ENCODE results near the gene SLC38A5.

SLC38A5 gene

DNA sequence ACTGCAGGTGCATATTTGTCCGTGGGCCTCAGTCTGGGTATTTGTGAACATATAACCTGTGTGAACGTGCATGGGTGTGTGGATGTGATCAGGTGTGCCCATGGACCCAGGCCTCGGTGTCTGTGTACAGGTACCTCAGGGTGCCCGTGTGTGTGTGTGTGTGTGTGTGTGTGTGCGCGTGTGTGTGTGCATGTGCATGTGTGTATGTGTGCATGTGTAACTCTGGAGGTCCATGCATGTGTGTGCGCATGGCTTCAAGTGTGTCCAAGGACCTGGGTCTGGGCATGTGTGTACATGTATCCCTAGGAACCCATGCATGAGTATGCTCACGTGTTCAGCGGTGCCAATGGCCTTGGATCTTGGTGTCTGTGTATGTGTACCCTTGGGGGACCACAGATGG is 21.7 kb upstream of the SLC38A5 start:
- DNase-seq (ENCODE audit: low spot score) (no peak), FAIRE-seq (no peak)

DNA sequence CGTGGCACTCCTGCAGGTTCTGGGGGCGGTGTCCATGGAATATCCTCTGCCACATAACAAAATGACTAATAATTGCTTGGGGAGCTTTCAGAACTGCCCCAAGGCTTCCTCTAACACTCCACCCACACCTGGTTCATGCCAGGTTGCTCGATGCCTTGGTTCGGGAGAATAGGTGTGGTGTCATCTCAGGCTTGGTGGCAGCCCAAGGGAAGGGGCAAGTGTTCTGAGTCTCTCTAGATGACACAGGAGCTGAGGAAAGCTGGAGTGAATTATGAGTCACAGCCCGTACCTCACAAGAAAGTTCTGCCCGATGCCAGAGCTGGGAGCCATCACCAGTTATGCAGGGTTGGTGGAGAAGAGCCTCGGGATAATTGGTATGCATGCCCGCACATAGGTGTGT is 20.6 kb upstream of the SLC38A5 start:
- no peak for DNase-seq (ENCODE audit: low spot score)
- FAIRE-seq, result no peak

DNA sequence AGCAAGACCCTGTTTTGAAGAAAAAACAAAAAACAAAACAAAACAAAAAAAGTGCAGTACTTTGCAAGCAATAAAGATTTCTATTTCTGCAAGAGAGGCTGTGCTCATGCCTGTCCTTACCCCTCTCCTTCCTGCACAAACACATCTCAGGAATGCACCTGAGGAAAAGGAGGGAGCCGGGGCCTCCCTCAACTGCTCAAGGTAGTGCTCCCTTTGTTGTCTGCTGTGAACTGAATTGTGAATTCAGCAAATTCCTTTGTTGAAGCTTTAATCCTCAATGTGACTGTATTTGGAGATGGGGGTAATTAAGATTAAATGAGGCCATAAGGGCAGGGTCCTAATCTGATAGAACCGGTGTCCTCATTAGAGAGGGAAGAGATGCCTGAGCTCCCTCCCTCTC is 19.8 kb upstream of the SLC38A5 start:
- FAIRE-seq, result no peak
- no peak for DNase-seq (ENCODE audit: low spot score)

DNA sequence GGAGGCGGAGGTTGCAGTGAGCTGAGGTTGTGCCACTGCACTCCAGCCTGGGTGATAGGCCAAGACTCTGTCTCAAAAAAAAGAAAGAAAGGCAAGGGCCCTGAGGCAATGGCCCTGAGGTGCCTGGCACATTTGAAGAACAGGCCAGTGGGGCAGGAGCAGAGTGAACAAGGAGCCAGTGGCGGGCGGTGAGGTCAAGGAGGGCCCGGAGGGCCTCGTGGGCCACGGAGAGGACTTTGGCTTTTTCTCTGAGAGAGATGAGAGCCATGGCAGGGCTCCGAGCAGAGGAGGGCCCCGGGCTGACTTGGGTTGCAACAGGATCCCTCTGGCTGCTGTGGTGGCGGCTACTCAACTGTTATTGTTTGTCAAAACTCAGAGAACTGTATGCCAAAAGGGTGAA is 19.2 kb upstream of the SLC38A5 start:
- DNase-seq (ENCODE audit: low spot score) (no peak), FAIRE-seq (no peak)

DNA sequence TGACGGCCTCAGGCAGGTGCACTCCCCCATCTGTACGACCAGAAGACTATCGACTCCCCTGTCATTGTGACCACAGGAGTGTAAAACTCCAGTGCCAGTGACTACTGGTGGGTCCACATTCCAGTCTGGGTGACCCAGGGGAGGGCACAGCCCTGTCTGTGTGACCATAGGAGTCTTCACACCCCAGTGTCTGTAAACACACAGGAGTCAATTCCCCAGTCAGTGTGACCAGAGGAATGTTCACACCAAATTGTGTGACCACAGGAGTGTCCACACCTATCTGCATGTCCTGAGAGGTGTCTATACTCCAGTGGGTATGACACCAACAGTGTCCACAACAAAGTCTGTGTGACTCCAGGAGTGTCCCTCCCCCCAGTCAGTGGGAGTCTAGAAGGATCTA is 18.0 kb upstream of the SLC38A5 start:
- DNase-seq (ENCODE audit: low spot score) (no peak), FAIRE-seq (peak; percentile 44)

DNA sequence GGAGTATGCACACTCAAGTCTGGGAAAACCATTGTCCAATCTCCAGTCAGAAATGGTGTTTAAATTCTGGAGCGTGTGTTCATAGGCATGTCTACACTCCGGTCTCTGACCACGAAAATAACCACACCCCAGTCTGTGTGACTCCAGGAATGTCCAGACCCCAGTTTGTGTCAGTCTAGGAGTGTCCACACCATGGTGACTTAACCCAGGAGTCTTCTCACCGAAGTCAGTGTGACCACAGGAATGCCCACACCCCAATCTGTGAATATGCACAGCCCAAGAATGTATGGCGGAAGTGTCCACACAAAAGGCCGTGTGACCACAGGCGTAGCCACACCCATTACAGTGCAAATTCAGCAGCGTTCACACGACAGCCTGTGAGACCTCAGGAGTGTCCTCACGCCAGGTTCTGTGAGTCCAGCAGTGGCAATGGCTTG is 17.3 kb upstream of the SLC38A5 start:
- FAIRE-seq (peak; percentile 95), DNase-seq (ENCODE audit: low spot score) (peak; percentile 80)

DNA sequence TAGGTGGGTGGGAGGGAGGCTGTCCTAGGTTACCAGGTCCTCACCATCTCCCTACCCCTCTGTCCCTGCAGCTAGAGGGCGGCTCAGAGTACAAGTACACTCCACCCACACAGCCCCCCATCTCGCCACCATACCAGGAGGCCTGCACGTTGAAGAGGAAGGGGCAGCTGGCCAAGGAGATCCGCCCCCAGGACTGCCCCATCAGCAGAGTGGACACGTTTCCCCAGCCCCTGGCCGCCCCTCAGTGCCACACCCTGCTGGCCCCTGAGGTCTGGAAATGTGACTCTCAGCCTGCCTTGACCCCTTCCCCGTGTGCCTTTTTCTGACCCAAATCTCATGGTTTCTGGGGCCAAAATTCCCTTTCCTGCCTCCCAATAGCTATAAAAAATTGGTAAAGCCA is 12.5 kb upstream of the SLC38A5 start:
- FAIRE-seq (no peak), DNase-seq (ENCODE audit: low spot score) (no peak)

DNA sequence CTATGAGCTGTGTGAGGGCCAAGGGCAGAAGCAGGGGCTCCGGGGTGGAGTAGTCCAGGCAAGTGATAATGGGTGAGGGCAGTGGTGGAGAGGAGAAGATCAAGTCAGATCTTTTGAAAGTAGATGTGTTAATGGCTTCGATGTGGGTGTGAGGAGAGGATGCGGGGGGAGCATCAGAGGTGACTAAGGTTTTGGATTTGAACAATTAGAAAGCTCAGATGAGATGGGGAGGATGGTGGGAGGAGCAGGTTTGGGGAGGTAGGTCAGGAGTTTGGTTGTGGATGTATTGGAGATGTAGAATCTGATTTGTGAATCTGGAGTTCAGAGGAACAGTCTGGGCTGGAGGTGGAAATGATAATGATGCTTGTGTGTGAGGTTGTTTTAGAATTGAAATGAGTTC is 10.5 kb upstream of the SLC38A5 start:
- FAIRE-seq (no peak), DNase-seq (ENCODE audit: low spot score) (no peak)

DNA sequence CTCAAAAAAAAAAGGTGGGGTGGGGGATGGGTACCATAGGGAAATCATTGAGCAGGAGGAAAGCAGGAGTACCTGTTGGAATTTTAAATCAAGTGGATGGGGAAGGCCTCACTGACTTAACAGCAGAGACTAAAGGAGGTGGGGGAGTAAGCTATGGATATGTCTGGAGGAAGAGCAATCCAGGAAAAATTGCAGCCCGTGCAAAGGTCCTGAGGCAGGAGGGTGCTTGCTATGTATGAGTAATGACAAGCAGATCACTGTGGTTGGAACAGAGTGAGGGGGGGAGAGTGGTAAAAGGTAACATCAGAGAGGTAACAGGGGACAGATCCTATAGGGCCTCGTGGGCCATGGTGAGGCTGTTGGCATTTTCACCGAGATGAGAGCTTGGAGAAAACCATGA is 10.1 kb upstream of the SLC38A5 start:
- DNase-seq (ENCODE audit: low spot score) (no peak), FAIRE-seq (no peak)

DNA sequence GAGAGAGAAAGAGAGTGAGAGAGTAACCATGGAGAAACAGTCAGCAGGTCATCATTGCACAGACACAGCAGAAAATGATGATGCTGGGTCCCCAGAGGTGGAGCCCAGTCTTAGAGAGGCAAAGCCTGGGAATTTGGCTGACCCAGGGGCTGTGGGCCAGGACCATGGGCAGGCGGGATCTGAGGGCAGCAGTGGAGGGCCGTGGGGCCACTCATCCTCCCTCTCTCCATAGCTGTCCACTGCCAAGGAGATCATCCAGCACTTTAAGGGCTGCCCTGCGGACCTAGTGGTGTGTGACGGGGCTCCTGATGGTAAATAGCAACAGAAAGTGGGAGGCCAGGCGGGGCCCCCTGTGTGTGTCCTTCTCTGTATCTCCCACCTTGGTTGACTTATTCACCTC is 8.7 kb upstream of the SLC38A5 start:
- DNase-seq (ENCODE audit: low spot score) (no peak), FAIRE-seq (no peak)

DNA sequence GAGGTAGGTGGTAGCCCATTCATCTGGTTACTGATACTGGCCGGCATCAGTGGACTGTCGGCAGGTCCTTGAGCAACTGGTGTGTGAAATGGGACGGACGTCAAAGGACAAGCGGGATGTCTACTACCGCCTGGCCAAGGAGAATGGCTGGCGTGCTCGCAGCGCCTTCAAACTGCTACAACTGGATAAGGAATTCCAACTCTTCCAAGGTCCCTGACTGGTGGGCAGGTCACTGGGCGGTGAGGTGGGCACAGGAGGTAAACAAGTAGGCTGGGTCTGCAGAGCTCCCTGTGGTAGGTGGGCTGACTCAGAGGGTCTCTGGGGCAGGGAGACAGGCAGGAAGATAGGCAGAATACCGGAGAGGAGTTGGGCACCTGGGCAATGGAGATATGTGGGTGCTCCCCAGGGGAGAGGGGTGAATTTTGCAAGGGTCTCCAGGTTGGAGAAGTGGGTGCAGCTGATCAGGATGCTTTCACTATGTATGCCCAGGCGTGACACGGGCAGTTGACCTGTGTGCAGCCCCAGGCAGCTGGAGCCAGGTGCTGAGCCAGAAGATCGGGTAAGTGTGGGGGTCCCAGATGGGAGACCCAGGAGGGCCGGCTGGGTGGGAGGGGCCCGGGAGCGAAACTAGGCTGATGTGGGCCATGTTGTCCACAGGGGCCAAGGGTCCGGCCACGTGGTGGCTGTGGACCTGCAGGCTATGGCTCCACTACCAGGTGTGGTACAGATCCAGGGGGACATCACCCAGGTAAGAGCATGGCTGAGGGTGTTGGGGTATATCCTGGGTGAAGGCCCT is 8.1 kb upstream of the SLC38A5 start:
- FAIRE-seq (no peak), DNase-seq (ENCODE audit: low spot score) (no peak)

DNA sequence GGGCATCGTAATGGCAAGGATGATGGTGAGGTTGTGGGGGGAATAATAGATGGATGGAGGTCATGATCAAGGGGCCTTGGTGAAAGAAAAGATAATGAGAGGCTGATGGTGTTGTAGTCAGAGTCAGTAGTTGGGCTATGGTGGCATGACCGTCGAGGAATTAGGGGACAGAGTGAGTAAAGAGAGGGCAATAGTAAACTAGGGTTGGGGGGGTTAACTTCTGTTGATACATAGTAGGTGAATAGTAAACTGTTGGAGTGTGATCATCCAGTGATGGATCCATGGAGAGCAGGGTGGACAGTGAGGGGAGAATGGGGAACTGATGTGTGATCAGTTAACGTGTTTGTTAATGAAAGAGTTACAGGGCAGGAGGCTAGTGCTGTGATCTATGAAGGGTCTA is 6.9 kb upstream of the SLC38A5 start:
- FAIRE-seq (no peak), DNase-seq (ENCODE audit: low spot score) (no peak)

DNA sequence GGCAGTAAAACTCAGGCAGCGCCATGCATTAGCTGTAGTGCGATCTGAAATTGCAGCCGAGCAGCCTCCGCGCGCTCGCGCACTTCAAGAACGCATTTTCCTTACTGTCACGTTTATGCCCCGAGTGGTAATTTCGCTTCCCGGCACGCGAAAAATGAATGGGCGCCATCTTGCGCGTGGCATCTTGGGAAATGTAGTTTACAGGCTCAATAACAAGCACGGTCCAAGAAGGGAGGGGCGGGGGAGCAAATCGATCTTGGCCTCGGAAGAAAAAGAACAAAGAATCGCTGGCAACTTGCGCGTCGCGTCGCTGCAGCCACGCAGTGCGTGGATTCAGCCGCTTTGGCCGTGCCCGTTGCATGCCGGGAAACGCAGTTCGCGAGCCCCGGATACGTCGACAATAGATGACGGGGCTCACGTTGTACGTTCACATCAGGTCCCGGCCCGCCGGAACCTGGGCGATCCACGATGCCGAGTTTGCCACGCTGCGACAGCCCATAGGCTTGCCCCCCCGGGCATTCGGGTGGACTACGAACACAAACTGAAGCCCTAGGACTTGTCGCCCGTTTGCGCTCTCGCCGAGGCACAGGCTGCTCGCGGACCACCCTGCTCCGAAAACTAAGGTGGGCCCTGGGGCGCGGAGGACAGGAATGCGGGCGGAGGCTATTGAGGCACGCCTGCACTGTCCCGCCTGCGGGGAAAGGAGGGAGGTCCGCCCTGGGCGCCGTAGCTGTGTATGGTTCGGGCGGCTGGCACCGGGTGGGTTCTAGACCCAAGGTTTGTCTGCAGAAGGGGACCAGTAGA is 5.9 kb upstream of the SLC38A5 start, which contains the start of gene FTSJ1:
TSS of gene FTSJ1 (plus strand) at position 426 of the 804 bp plus-strand sequence. CDS start 1,849 bp downstream, outside the sequence.
- DNase-seq (ENCODE audit: low spot score) (peak; percentile 86), FAIRE-seq (peak; percentile 86)

DNA sequence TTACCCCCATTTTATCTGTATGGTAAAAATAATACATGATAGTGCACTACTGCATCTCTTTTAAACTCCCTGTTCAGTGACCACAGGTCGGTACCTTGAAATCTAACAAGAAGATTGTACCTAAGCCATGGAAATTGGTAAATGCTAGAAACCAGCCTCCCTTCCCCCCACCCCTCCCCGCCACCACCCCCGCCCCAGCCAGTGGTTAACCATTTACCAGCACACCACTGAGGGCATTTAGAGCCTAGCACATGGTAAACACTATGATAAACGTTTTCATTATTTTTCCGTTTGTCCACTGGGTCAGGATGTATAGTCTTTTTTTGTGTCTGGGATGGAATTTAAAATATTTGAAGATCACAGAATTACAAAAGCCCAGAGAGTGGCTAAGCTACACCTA is 5.2 kb upstream of the SLC38A5 start:
- FAIRE-seq (no peak), DNase-seq (ENCODE audit: low spot score) (no peak)

DNA sequence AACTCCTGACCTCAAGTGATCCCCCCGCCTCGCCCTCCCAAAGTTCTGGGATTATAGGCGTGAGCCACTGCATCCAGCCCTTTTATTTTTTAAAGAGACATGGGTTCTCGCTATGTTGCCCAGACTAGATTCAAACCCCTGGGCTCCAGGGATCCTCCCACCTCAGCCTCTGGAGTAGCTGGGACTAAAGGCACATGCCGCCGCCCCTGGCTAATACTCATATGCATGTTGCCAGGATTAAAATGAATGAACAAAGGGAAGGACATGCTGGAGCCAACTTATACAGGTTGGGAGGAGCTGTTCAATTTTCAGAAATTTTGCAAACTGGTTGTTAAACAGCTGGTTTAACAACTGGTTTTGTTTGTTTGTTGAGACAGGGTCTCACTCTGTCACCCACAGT is 4.5 kb upstream of the SLC38A5 start:
- DNase-seq (ENCODE audit: low spot score) (no peak), FAIRE-seq (no peak)

DNA sequence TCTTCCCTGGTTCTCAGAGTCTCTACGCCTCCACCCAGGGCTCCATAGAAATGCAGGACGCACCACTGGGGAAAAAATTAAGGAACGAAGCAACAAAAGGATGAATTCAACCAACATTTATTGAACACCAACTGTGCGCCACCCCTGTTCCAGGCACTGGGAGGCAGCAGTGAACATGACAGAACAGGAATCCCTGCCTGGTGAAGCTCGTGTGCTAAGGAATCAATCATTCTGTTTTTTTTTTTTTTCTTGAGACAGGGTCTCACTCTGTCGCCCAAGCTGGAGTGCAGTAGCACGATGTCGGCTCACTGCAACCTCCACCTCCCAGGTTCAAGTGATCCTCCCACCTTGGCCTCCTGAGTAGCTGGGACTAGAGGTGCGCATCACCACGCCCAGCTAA is 4.1 kb upstream of the SLC38A5 start:
- DNase-seq (ENCODE audit: low spot score) (no peak), FAIRE-seq (no peak)

DNA sequence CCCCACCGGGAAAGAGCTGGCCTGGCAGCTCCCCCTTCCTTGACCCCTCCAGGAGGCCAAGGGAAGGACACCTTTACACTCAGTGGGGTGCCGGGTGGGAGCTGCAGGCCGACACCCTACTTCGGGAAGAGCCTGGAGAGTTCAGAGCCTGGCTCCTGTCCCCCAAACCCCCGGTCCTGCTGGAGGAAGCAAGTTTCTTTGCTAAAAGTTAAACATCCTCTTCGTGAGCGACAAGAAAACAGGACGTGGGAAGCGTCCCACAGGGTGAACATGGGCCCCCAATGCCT is 3.6 kb upstream of the SLC38A5 start:
- no peak for DNase-seq (ENCODE audit: low spot score)
- no peak for FAIRE-seq

DNA sequence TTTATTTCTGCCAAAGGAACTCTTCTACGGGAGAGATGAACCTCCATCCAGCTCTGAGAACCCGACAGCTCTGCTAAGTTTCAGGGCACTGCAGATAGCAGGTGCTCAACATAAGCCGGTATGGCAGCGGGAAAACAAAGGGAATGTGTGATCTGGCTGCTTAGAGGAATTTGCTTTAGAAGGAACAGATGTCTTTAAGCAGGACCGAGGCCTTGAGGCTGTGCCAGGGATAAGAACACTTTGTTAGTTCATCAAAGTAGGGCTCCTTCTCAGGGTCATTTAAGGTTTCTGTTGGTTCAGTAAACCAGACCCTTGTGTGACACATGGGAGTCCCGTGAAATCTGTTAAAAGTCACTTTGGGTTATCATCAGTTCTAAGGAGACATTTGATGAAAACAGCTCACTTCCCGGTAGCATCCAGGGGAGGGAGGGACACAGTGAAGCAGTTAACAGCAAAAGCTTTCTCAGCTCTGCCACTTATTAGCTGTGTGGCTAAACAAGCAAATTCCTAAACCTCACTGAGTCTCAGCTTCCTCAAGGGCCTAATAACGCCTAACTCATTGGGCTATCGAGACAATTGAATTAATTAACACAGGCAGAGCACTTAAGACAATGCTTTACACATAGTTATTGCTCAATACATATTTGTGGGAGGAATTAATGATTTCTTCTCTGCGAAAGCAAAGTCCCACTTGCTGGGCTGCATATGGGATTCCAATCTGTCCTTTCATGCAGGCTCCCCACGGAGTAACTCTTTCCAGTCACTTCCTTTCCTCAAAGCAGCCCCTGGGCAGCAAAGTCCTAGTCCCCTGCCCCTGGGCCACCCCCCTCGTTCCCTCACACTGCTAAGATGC is 3.0 kb upstream of the SLC38A5 start:
- FAIRE-seq, result no peak

DNA sequence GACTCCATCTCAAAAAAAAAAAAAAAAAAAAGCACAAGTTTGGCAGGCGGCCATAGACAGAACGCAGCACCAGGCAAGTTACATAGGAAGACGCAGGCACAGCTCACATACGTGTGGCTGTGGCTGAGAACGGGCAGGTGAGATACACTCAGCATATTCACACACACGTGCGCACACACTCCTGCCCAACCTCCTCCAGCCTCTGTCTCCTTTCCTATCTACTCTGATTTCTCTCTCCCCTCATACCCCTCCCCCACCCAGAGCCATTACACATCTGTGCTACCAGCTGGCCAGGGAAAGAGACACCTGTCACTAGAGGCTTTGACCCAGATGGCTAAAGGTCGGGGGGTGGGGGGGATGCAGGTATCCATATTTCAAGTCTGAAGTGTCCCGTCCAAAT is 2.2 kb upstream of the SLC38A5 start:
- FAIRE-seq (no peak), DNase-seq (ENCODE audit: low spot score) (no peak)

More for the DNA sequence above, 3.0 kb upstream of the SLC38A5 start:
- no peak for DNase-seq (ENCODE audit: low spot score)

DNA sequence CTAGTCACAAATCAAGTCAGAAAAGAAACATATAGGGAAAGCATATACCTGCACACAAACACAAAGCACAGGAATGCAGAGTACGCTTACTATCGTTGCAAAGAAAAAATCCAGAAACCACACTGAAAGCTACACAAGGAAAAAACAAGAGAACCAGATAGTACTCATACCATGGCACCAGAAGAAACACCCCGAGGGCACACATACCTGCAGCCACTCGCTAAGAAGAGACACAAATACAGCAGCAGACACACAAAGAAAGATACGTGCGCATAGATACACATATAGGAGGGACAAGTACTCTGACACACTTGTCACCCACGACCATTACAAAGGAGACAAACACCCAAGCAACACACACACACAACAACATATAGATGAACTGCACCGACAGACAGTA is 1.4 kb upstream of the SLC38A5 start:
- DNase-seq (ENCODE audit: low spot score) (no peak), FAIRE-seq (no peak)

DNA sequence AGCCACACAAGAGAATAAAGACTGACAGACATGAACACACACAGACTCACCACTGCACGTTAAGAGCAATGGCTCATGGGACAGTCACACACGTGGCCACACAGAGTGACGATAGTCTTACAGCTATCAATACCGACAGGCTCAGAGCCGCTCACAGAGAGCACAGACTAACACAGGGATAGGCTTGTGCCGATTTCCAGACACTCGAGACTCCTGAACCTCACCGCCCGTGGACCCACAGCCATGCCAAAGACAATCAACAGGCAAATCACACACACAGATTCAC is 716 bp upstream of the SLC38A5 start:
- DNase-seq (ENCODE audit: low spot score) (no peak), FAIRE-seq (no peak)

All from urothelium cell line (cell line).